Kidney epithelial cell (primary cell): Measurements from ENCODE around the gene TMEM150B. TPM values are rescaled to one million over a fixed set of nuclear protein-coding genes. Genes with fewer than 3 reads are reported as not detected.

Experiments used
- DNase-seq: peaks from one replicate; pipeline ENCODE4 v3.0.0-alpha.2; 2010; ENCODE audit warnings: low read depth
- H3K27me3 ChIP-seq: 2 replicates; pipeline ENCODE4 v1.6.0; 2011; ENCODE audit warnings: low read length; ENCODE audit not compliant: control insufficient read depth, insufficient read depth
- H3K36me3 ChIP-seq: 2 replicates; pipeline ENCODE4 v1.5.1; 2011; ENCODE audit warnings: low read length; ENCODE audit not compliant: control insufficient read depth, insufficient read depth
- H3K4me3 ChIP-seq: 2 replicates; pipeline ENCODE4 v1.5.1; 2011; ENCODE audit warnings: low read depth, mild to moderate bottlenecking, control low read depth, low read length
- total RNA-seq: library from RNA; depleted of rRNA; stranded (reverse); fragments of >200 nt; gene quantifications from 2 replicates; pipeline ENCODE4 v1.2.3, GENCODE V29; 2015
- TF ChIP-seq, protein P1 (sequence below): IDR thresholded peaks from 2 replicates; pipeline ENCODE4 v1.5.1; 2011; ENCODE audit warnings: mild to moderate bottlenecking, moderate library complexity, low read length, control low read depth, inconsistent platforms; ENCODE audit not compliant: insufficient read depth, poor library complexity, severe bottlenecking

TMEM150B gene
- total RNA-seq, 1 donor from 2014 or later = not detected

GRCh38 chr19:55315956-55316525 lies 9.1 kb downstream of the TMEM150B start:
- Histone ChIP-seq H3K4me3 (no peak overlapping the region), H3K36me3 (no peaks in the 10 kb centered on the region), H3K27me3 (peaks cover 2% of the 10 kb centered on the region)
- no peak for DNase-seq
- TF ChIP-seq, protein P1, sequence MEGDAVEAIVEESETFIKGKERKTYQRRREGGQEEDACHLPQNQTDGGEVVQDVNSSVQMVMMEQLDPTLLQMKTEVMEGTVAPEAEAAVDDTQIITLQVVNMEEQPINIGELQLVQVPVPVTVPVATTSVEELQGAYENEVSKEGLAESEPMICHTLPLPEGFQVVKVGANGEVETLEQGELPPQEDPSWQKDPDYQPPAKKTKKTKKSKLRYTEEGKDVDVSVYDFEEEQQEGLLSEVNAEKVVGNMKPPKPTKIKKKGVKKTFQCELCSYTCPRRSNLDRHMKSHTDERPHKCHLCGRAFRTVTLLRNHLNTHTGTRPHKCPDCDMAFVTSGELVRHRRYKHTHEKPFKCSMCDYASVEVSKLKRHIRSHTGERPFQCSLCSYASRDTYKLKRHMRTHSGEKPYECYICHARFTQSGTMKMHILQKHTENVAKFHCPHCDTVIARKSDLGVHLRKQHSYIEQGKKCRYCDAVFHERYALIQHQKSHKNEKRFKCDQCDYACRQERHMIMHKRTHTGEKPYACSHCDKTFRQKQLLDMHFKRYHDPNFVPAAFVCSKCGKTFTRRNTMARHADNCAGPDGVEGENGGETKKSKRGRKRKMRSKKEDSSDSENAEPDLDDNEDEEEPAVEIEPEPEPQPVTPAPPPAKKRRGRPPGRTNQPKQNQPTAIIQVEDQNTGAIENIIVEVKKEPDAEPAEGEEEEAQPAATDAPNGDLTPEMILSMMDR = no peak

DNA sequence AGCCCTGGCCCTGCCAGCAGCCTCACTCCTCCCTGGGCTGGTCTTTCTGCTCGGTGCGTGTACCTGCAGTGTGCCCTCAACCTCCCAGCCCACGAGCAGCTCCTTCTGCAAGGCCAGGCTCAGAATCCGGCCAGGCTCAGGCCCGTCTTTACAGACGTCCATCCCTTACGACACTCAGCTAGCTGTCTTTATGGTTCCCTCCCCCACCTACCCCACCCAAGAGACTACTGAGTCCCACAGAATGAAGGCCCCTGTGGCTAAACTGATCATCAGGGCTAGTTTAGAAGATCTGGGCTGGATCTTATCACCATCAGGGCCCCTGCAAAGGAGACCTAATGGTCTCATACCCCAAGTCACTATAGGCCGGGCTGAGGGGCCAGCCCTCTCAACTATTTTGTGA lies 10.7 kb downstream of the TMEM150B start:
- no peak for DNase-seq
- peaks cover 2% of the 10 kb centered on the region for H3K27me3 ChIP-seq
- H3K4me3 ChIP-seq = no peak overlapping the region
- H3K36me3 ChIP-seq = no peaks in the 10 kb centered on the region
- TF ChIP-seq, protein P1 = no peak

DNA sequence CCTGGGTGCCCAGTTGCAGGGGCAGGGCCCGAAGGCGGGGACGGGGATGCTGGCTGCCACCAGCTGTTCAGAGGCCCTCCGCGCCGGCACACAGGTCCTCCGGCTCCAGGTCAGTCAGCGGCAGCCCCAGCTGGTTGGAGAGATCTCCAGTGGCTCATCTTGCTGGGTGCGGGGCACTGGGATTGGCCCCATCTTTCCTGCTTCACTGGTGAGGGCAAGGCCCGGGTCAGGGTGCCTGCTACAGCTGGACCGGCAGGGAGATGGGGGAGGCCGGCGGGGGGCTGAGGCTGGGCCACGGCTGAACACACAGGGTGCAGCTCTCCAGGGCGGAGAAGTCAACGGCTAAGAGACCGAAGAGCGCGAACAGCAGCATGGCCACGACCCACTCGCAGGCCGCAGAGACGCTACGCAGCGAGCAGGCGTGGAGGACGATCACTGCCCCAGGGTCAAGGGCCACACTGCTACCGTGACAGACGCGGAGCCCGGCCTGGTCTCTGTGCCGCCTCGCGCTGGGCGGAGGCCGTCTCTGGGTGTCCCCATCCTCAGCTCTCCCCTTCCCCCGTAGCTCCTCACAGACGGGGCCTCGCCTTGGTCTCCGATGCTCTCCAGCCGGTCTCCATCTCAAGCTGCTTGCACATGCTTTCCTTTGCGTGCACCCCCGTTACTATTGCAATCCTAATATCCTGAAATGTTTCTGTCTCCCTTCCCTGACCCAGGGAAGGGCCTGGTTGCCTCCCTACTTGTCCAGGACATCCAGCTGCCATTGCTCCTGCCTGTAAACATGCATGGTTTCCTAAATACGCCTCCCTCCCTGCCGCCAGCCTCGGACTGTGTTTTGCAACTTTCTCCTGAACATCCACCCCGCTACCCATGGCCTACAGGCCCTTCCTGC lies 12.3 kb downstream of the TMEM150B start:
- Histone ChIP-seq H3K4me3 (no peak overlapping the region), H3K27me3 (peaks cover 2% of the 10 kb centered on the region), H3K36me3 (no peaks in the 10 kb centered on the region)
- DNase-seq = no peak
- TF ChIP-seq, protein P1 = no peak

GRCh38 chr19:55311797-55312196 lies 13.3 kb downstream of the TMEM150B start:
- TF ChIP-seq, protein P1 = no peak
- Histone ChIP-seq H3K36me3 (no peaks in the 10 kb centered on the region), H3K27me3 (peaks cover 2% of the 10 kb centered on the region), H3K4me3 (no peak overlapping the region)
- DNase-seq = no peak

- TF ChIP-seq, protein P1 = no peak
- DNase-seq = no peak
- Histone ChIP-seq H3K4me3 (no peak overlapping the region), H3K27me3 (peaks cover 2% of the 10 kb centered on the region), H3K36me3 (no peaks in the 10 kb centered on the region)
These were observed 13.7 kb downstream of the TMEM150B start for GRCh38 chr19:55311397-55311796.

DNA sequence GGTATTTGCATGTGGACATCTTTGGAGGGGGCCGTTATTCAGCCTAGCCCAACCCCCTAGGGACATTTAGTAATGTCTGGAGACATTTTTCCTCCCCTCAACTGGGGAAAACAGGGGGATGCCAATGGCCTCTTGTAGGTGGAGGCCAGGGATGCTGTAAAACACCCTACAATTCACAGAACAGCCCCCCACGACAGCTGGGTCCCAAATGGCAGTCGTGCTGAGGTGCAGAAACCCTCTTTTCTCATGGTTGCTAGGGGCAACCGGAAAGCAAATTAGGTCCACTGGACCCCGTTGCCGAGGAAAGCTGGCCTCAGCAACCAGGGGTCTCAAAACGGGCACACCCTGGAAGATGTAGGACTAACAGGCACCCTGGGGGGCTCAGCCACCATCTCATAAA lies 14.6 kb downstream of the TMEM150B start:
- TF ChIP-seq, protein P1 = no peak
- DNase-seq = no peak
- peaks cover 2% of the 10 kb centered on the region for H3K36me3 ChIP-seq
- peaks cover 2% of the 10 kb centered on the region for H3K27me3 ChIP-seq
- no peak overlapping the region for H3K4me3 ChIP-seq
